Fibroblast of gingiva (primary cell): ENCODE measurements around the gene KBTBD13.
A peak's percentile ranks its signal among the peaks of the same experiment; 100 is the strongest.

ENCODE experiments used
- DNase-seq: peaks from one replicate; pipeline ENCODE4 v3.0.0-alpha.2; 2011; ENCODE audit warnings: low read depth

Gene KBTBD13

DNA sequence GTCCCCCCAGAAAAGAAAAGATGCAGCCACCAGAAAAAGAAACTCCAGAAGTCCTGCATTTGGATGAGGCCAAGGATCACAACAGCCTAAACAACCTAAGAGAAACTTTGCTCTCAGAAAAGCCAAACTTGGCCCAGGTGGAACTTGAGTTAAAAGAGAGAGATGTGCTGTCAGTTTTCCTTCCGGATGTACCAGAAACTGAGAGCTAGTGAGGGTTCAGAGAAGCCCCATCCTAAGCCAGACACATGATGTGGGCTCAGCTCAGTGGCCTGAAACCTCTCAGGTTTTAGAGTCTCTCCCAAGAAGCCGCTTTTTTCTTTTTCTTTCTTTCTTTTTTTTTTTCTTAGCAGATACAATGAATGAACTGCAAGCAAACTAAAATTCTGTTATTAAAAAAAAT lies 23.6 kb upstream of the KBTBD13 start:
- DNase-seq: no peak

DNA sequence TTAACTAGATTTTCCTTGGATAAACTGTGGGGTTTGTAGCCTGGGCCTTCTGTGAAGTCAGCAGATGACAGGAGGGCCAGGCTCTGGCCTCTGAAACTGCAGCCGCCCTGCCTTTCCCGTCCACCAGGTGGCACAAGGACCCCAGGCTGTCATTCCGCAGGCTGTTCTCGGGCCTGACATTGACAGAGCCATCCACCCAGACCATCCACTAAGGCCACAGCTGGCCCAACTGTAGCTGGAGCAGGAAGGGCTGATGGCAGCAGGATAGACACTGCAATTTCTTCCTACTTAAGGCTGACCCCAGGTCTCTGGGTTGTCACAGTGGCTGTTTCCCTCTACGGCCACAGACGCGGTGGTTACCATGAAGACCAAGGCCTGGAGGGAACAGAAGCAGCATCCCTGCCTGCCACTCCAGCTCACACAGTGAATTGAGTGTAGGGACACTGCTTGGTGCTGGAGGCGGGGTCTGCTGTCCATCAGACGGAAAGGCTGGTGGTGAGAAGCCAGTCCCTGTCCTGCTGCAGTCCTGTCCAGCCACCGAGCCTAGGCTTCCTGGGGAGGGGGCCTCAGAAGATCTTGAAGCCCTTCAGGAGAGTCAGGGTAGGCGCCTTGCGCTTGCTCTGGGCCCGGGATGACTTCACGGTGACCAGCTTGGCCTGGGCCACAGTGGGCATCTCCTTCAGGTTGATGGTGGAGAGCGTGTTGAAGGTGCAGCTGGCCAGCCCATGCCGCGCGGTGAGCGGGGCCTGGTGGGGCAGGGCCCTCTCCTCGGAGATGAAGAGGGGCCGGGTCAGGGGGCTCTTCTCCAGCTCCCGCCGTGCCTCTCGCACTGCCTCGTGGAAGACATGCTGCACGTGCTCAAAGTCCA lies 22.0 kb upstream of the KBTBD13 start:
- peak; percentile 53 for DNase-seq

DNA sequence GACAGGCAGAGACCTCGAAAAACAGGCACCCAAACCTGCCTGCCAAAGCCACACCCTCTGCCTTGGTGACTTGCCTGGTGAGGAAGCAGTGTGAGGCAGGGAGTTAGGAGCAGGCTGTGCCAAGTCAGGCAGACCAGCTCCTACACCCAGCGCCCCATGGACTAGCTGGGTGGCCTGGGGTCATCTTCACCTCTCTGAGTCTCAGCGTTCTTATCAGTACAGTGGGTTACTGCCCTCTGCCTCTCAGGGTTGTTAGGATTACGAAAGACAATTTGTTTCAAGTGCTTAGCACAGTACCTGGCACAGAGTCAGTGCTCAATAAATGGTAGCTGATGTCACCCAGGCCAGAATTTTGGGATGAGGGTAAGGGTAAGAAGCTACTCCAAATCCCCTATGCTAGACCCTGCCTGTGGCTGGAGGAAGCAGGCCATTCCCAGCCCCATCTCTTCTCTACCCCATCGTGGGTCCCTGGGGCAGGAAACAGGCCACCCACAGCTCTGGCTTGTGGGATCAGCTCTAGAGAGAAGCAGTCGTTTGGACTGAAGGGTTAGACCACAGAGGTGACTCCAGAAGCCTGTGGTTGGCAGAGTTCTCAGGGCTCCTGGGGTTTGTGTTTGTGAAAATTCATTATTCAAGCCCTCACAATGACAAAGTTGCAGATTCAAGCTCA lies 21.2 kb upstream of the KBTBD13 start:
- DNase-seq: no peak

DNA sequence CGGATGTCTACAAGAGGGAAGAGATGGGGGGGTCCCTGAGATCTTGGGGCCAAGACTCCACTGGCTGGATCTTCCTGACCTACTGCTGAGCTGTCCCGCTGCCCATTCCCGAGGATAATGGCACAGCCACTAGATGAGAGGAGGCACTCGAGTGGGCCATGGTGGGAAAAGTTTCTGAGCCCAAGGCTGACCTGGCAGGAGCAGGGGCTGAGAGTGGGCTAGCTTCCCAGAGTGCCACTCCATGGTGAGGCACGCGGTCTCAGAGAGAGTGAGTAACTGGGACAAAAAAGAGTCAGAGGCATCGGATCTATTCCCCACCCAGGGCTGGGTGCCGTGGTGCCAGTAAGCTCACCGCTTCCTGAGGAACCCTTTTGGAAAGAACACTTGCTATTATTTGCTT lies 20.4 kb upstream of the KBTBD13 start:
- no peak for DNase-seq

DNA sequence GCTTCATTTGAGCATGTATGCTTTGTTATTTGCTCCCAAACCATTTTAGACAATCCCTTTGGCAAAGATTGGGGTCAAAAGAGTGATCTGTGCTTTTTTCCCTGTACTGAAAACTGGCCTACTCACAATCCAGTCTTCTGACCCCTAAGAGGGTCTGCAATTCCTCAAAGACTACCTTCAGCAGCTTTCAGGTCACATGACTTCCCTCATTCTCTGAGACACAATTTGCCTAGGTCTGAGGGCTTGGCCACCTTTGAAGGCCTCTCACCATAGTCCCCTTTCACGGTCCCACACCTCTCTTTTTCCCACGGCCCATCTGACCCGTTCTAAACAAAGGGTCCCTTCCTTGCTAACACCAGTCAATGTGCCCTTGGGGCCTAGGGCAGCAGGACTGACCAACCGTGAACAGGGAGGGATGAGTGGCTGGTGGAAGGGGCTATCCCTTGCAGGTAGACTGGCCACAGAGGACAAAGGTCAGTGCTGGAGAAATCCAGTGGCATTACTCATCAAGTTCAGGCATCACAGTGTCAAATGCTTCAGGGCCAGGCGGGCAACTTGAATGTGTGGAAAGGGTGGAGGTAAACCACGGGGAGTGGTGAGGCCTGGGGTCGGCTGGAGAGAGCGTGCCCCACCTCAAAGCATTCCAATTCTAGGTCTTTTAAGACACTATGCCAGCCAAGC lies 19.5 kb upstream of the KBTBD13 start:
- DNase-seq: no peak

DNA sequence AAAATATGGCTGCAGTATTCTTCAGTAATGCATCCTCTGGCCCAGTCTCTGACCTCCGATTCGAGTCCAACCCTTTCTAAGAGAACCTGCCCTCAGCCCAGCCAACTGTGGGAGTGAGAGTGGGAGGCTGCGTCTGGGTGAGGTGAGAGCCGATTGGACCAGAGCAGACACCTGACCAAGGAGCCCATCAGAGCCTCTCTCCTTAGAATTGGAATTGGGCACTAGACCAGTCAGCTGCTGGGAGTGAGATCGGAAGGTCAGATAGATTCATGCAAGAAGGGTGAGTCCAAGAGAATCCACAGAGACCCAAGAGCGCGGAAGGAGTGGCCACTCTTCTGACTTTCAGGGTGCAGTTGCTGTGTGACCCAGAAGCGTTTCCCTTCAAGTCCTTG lies 19.0 kb upstream of the KBTBD13 start:
- DNase-seq: no peak

DNA sequence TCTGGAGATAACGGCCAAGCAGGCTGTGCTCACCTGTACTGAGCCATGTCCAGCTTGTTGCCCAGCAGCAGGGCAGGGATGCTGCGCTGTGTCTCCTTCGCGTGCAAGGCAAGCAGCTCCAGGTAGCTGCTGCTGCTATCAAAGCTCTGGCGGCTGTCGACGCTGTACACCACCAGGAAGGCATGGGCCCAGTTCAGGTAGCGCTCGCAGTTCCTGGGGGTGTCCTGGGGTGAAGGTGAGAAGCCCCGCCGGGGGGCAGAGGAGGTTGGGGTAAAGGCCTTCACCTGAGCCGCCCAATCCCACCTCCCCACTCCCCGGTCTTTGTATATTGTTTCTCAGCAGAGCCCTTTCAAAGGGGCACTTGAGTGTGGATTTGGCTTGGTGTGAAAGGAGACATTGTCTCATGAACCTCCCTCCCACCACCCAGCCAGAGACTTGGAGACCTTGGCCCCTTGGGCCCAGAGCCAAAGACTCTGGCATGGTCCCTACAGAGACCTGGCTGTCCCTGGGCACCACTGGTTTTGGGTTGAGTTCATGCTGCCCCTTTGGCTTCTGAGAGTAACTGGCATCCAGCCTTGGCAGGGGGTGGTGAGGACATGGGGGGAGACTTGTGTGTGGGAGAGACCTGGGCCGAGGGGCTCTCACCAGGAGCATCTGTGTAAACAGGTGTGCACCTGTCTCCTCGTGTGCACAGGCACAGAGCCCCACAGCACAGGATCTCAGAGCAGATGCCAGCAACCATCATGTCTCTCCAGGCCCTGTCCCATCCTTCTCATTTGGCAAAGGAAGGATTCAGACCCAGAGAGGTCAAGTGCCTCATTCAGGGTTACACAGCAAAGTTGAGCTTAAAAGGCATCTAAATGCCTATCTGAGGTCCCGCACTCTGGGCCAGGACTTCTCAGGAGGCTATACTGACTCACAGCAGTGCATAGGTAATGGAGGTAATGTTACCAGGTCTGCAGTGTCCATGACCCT lies 17.9 kb upstream of the KBTBD13 start:
- no peak for DNase-seq

DNA sequence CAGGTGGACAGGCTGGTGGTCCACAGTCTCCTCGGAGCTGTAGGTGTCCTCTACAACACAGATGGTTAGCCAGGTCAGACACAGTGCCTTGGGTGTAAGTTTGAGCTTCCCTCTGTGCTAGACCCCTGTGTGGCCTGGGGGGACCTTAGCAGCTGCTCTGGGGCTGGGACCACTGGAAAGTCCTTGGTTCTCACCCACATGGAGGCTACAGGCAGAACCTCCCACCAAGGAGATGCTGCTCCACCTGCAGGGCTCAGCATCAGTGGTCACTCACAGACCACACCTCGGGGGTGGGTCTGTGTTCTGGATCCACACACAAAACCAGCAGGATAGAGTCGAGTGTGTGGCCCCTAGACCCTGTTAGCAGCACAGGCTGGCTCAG lies 17.2 kb upstream of the KBTBD13 start:
- DNase-seq: no peak

DNA sequence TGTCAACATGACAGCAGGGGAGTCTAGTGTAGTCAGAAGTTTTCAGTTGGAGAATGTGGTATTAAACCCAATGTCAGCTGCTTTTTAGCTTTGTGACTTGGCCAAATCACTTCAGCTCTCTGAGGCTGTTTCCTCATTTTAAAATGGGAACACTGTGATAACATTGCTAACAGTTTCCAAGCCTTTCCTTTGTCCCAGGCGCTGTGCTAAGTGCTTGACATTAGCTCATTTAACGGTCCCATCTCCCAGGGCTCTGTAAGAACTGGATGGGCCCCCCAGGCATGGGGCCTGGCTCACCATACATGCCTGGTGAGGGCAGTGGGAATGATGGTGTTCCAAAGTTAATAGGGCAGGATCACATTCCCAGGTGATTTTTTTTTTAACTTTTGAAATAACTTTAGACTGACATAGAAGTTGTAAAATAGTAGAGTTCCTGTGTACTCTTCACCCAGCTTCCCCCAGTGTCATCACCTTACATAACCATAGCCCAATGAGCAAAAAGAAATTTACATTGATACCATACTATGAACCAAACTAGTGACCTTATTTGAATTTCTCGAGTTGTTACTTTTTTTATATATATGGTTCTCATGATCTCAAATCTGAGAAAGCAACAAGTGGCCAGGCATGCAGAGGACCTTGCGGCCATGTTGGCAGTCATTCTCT lies 16.5 kb upstream of the KBTBD13 start:
- DNase-seq: no peak

DNA sequence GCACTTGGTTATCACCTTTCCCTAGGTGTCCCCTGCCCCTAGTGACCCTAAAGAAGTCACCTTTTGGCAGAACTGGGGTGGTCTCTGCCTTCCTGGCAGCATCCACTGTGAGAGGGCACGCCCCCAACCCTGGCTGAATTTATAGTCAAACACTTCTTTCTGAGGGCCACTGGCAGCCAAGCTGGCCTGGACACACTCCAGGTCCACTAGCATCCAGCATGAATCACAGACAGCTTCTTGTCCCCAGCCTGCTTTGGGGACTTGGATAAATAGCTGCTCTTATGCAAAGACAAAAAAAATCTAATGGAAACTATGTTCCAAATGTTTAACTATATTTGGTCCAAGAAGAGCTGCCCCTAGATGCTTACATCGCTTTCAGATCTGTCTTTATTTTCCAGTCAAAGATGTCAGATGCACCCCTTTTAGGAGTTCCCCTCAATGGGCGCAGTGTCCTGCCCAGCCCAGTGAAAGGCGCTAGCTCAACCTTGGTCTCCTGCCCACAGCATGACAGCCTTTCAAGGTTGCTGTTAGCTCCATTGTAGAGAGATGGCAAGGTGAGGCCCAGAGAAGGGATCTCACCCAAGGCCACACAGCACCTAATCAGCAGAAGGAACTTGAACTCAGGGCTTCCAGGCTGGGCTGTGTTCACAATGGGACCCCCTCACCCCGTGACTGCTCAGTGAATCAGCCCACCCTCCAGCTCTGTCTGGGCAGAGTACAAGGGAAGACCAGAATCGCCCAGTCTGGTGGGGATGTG lies 15.7 kb upstream of the KBTBD13 start:
- DNase-seq: no peak

DNA sequence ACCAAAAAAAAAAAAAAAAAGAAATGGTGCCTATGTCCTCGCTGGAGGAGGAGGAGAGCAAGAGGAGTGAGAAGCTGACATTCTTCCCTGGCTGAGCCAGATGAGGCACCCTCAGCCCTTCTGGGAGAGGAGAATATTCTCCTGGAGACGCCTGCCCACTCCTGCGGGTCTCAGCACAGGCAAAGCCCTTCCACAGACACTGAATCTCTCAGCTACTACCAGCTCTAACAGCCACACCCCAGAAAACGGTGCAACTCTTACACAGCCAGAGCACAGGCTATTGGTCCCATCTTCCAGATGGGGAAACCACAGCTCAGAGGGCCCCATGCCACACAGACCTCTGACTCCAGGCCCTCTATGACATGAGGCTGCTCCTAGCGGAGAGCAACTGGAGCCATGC lies 14.5 kb upstream of the KBTBD13 start:
- DNase-seq: no peak

DNA sequence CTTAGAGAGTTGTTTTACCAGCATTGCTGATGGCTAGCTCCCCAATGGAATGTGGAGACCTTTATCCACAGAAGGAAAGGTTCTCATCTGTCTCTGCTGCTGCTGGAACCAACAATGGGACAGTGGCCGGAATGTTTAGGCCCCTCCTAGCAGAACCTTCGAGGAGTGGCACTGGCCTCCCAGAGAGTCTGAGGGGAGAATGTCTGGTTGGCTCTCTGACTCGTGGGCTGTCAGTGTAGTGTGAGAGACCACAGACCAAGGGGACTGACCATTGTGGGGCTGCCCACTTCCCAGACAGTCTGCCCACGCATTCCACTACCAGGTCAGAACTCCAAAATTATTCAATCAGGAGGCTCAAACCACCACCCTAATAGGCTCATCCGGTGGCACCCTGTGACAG lies 13.8 kb upstream of the KBTBD13 start:
- no peak for DNase-seq

DNA sequence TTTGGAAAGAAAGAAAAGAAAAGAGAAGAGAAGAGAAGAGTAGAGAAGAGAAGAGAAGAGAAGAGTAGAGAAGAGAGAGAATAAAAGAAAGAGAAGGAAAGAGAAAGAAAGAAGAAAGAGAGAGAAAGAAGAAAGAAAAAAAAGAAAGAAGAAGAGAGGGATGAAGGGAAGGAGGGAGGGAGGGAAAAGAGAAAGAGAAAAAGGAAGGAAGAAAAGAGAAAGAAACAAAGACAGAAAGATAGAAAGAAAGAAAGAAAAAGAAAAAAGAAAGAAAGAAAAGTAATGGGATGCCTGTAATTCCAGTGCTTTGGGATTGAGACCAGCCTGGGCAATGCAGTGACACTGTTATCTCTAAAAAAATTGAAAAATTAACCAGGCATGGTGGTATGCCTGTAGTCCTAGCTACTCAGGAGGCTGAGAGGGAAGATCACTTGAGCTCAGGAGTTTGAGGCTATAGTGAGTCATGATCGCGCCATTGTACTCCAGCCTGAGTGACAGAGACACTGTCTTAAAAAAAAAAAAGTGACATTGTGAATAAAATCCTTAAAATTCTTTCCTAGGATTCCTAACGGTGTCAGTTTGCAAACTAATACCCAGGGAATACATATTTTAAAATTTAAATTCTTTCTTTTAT lies 10.4 kb upstream of the KBTBD13 start:
- DNase-seq: peak; percentile 19

DNA sequence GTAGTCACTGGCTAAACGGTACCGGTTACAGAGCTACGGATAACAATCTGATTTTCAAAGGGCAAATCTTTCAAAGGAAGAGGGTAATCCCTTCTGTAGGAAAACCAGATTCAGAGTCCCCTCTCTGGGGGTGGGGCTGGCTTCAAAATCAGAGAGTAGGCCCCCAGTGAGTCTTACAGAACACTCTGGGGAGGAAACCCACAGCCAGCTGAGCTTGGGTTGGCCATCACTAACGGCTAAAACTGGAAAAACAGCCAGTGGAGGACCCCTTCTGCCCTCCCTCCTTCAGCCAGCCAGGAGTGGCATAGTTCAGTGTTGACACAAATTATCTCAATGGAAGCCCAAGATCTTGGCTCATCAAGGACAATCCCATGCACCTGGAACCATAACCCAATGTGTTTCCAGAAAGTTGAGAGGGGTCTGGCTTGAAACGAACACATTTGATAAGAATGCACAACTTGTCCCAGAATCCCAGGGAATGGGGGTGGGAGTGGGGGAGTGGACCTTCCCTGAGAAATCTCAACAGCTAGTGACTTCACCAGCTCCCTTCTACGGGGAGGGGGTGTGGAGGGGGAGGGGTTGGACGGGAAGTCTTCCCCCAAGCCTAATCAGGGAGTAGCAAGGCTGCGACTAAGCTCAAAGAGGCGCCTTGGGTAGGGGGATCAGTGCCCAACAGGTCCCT lies 9.8 kb upstream of the KBTBD13 start:
- no peak for DNase-seq

DNA sequence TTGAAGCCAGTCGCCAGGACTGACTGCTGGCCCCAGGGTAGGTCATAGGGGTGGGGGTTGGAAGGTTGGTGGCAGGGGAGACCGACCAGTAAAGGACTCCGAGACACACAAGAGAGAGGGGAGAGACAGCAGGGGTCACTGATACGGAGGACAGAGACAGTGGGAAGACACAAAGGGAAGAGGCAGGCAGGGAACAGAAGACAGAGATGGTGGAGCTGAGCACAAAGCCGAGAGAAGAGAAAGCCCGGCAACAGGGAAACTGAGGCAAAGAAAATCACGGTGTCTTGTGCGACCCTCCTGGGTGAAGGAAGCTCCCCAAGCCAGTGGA lies 9.3 kb upstream of the KBTBD13 start:
- no peak for DNase-seq

DNA sequence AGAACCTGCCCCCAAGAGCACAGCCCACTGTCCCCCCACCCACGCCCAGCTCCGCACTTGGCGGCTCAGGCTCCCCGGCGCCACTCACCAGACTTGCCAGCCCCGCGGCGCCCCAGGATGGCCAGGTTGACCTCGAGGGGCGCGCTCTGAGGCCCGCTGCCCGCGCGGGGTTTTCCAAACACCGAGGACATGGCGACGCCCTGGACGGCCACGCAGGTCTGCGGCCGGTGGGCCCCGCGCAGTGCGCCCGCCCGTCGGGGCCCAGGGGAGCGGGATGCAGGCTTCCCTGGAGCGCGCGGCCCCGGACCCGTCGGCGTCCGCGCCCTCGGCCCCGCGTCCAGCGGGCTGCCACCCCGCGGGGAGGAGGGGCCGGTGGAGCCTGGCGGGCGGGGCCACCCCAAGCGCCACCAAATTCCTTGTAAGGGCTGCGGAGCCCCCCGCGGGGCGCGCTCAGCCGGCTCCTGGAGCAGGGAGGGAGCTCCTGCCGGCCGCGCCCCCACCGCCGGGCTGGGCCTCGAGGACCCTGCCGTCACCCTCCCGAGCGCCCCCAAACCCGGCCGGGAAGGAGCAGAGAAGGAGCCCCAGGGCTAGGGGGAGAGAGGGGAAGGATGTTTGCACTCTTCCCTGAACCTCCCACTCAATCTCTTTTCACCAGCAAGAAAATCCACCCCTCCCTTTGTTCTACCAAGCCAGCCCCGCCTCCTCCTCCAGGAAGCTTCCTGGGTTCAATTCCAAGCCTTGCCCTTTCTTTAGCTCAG lies 8.7 kb upstream of the KBTBD13 start, which contains the start of gene RASL12:
Gene RASL12 (minus strand): TSS at position 347 of the 758 bp plus-strand sequence. CDS start 156 bp downstream, at position 191.
- no peak for DNase-seq

DNA sequence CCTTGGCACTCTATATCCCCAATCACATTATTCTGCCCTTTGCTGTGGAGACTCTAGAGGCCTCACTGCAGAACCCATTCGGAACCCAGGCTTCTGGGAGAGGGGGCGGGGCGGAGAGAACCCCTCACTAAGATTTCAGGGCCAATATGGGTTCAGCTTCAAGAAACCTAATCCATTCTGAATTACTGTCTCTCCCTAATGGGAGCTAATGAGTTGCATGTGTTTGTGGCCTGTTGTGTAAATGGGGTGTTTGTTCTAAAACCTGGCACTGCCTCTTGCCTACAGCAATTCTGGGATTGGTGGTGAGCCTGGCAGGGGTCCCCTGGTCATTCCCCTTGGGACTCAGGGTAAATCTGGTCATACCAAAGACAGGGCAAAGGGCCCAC lies 8.2 kb upstream of the KBTBD13 start:
- DNase-seq: peak; percentile 89

DNA sequence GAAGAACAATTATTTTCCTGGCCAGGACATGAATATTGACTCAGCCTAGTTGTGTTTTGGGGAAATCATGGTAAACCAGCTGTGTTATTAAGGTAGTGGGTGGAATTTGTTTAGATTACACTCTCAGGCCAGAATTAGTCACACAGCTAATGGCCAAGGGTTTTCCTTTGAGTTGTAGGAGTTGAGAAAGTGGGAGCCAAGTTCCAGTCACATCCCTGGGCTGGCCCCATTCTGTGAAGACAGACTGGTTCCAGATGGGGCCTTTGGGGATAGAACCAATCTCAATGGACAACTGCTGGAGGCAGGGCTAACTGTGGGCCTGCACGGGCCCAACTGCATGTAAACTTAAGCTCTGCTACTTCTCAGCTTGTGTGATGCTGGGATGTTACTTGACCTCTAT lies 7.4 kb upstream of the KBTBD13 start:
- DNase-seq: peak; percentile 98
